Raji (cell line): Measurements from ENCODE around the gene TNNT1.

Experiments
- POLR2A ChIP-seq: IDR thresholded peaks from 2 replicates; pipeline ENCODE4 v1.6.1; 2011; ENCODE audit warnings: low read depth, low read length, control low read depth; ENCODE audit not compliant: insufficient read depth

Gene TNNT1

DNA sequence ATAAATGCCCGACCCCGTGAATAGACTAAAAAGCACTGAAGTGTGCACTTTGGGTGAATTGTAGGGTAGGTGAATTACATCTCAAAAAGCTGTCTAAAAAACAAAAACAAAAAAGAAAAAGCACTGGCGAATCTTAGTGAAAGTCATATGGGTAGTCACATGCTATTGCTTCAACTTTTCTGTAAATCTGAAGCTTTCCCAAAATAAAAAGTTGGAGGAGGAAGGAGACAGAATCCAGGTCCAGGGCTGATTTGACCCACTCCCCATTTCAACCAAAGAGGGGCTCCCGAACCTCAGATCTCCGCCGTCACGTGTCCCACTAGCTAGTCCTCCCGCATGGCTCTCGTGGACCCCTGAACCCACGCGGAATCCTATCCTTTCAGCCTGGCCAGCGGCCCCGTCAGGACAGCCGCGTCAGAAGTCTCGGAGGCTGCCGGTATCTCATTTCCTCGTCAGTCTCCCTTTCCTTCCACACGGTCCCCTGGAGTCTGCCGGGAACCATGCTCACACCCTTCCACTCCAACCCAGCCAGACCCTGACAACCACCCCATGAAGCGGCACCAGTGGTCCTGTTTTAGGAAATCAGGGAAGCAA is 37.7 kb downstream of the TNNT1 start:
- TF ChIP-seq POLR2A = no peak

- TF ChIP-seq POLR2A = no peak
Observed at GRCh38 chr19:55109527-55110291, 39.3 kb downstream of the TNNT1 start.

DNA sequence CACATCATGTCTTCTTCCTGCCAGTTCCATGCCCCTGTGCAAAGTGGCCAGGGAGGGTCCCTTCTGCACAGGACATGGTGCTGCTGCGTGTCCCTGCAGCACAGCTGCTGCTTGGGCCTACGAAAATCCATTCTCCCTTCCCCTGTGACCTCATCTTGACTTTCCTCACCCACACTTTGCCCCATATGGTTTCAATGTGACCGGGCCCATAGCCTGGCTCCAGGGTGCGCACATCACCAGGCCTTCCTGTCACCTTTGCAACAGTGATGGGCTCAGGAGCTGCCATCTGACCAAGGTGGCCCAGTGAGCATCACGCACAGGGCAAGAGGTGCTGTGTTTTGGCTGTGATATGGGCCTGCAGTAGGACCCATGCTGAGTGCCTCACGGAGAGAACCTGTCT is 42.4 kb downstream of the TNNT1 start:
- no peak for TF ChIP-seq POLR2A

DNA sequence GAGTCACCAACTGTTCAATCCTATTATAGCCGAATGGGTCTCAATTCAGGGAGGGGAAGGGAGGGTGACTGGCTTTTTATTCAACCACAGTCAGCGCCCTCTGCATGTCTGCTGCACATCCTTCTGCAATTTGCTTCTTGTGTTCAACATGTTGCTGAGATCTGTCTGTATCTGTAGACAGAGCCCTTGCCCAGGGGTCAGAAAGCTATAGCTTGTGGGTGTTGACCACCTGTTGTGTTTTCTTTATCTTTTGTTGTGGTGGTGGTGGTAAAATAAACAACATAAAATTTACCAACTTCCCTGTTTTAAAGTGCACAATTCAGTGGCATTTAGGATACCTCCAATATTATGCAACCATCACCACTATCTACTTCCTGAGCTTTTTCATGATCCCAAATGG is 43.8 kb downstream of the TNNT1 start:
- no peak for TF ChIP-seq POLR2A

DNA sequence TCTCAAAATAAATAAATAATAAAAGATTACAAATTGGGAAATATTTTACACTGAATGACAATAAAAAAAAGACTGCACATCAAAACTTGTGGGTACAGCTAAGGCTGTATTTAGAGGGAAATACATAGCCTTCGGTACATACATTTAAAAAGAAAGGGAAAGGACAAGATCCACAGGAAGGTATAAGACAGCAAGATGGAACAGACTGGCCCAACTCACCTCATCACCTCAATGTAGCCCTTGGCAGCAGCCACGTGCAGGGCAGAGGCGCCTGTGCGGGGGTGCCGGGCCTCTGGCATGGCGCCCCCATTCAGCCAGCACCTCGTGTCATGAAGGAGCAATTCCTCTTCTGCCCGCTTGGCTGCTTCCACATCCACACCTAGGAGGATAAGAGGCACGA is 45.8 kb downstream of the TNNT1 start:
- no peak for TF ChIP-seq POLR2A

- no peak for TF ChIP-seq POLR2A
Observed at GRCh38 chr19:55101261-55101660, 47.7 kb downstream of the TNNT1 start.

DNA sequence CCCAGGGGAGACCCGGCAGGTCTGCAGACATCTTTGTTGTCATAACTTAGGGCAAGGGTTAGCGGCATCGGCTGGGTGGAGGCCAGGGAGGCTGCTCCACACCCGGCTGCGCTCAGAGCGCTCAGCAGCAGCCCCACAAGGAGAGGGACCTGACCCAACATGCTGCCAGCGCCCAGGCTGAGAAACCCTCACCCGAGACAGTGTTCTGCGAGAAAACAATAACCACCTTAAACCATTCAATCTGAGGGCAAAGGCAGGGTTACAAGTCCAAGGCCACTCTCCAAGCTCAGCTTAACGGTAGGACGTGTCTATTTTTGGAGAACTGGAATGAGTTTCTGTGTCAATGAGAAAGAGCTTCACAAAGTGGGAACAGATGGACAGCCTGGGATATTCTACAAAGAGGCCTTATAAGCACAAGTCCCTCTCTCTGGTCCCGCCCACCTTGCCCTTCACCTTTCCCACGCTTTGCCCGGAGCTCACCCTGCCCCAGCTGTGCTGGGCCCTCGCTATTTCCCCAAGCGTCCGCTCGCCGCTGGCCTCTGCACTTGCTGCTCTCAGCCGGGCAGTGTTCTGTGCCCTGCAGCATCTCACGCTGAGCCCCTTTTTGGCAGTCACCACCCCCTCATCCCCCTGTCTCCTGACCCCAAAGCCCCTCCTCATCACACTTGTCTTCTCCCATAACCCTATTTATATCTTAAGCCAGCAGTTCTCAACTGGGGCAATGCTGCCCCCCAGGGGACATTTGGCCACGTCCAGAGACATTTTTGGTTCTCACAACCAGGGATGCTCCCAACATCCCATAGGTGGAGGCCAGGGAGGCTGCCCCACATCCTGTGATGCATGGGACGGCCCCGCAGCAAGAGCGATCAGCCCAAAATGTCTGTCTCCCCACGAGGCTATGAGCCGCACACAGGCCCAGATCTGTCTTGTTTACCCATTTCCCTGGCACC is 49.2 kb downstream of the TNNT1 start:
- no peak for TF ChIP-seq POLR2A

DNA sequence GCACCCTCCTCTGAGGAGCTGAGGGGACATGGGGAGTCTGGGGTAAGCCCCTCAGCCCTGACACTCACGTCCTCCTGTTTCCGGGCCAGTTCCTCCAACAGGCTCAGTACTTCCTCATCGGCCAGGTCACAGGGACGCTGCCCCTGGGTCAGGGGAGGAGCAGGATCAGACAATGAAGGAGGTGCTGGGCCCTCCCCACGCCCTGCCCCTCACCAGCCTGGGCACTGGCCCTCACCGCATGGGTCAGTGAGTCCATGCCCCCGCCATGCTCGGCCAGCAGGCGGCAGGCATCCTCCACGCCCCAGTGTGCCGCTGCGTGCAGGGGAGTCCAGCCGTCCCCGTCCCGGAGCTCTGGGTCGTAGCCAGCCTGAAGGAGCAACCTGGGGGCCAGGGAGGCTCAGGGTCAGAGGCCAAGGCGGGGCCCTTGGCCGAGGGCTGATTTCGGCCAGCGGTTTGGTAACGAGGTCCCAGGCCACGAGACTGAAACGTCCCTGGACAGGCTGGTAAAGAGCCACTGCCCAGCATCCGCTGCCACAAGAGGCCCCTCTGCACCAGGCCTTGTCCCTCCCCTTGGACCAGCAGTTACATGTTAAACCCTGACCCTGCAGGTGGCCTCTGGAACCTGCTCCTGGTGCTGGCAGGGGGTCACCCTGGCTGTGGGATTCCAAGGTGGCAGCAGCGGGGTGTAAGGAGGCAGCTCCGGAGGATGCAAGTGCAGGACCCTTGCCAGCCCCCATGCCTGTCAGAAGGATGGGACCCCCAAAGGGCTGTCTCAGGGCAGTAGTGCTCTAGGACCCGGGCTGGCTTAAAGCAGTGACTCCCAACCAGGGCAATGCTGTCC is 50.1 kb downstream of the TNNT1 start:
- TF ChIP-seq POLR2A = no peak

- no peak for TF ChIP-seq POLR2A
Observed at GRCh38 chr19:55097864-55098715, 50.9 kb downstream of the TNNT1 start.

GRCh38 chr19:55096061-55096701 is 52.8 kb downstream of the TNNT1 start:
- TF ChIP-seq POLR2A = no peak

- no peak for TF ChIP-seq POLR2A
Observed at GRCh38 chr19:55095260-55096060, 53.5 kb downstream of the TNNT1 start.

- no peak for TF ChIP-seq POLR2A
Observed at GRCh38 chr19:55094456-55095259, 54.3 kb downstream of the TNNT1 start.
